MM.1S (cell line): Measurements from ENCODE around the gene DRG2.

Experiments used
- EZH2phosphoT487 ChIP-seq: fragments of 300-600 bp; sonication (generic); IDR thresholded peaks from 2 replicates; pipeline ENCODE4 v1.6.1; 2018; ENCODE audit warnings: antibody characterized with exemption, low read length
- TF ChIP-seq, protein P1 (sequence below): fragments of 300-600 bp; sonication (generic); IDR thresholded peaks from 2 replicates; pipeline ENCODE4 v1.5.1; 2016; ENCODE audit warnings: antibody characterized with exemption, low read length, mixed read lengths

- TF ChIP-seq, protein P1, sequence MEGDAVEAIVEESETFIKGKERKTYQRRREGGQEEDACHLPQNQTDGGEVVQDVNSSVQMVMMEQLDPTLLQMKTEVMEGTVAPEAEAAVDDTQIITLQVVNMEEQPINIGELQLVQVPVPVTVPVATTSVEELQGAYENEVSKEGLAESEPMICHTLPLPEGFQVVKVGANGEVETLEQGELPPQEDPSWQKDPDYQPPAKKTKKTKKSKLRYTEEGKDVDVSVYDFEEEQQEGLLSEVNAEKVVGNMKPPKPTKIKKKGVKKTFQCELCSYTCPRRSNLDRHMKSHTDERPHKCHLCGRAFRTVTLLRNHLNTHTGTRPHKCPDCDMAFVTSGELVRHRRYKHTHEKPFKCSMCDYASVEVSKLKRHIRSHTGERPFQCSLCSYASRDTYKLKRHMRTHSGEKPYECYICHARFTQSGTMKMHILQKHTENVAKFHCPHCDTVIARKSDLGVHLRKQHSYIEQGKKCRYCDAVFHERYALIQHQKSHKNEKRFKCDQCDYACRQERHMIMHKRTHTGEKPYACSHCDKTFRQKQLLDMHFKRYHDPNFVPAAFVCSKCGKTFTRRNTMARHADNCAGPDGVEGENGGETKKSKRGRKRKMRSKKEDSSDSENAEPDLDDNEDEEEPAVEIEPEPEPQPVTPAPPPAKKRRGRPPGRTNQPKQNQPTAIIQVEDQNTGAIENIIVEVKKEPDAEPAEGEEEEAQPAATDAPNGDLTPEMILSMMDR = no peak
- TF ChIP-seq EZH2phosphoT487 = no peak
Measured at GRCh38 chr17:18156976-18157280, 69.2 kb downstream of the DRG2 start.
